SK-N-SH (cell line): ENCODE results near the gene PRLH.

Experiments used
- CHD2 ChIP-seq: fragments of 150-350 bp; IDR thresholded peaks from 2 replicates; pipeline ENCODE4 v1.6.1; 2018; ENCODE audit warnings: low read length; ENCODE audit not compliant: partially characterized antibody
- GATA2 ChIP-seq: sonication (generic); formaldehyde crosslinking; IDR thresholded peaks from 2 replicates; pipeline ENCODE4 v1.5.0; 2020; ENCODE audit warnings: mild to moderate bottlenecking, missing genetic modification reagents
- POLR2AphosphoS5 ChIP-seq: IDR thresholded peaks from 2 replicates; pipeline ENCODE4 v1.6.1; 2012; ENCODE audit warnings: low read depth, low read length
- RAD21 ChIP-seq: IDR thresholded peaks from 2 replicates; pipeline ENCODE4 v1.6.1; 2012; ENCODE audit warnings: mild to moderate bottlenecking, low read length
- REST ChIP-seq: IDR thresholded peaks from 2 replicates; pipeline ENCODE4 v1.6.1; 2012; ENCODE audit warnings: mild to moderate bottlenecking, low read depth, low read length, moderate library complexity
- SIN3A ChIP-seq: IDR thresholded peaks from 2 replicates; pipeline ENCODE4 v1.6.1; 2012; ENCODE audit warnings: low read depth, mild to moderate bottlenecking, low read length, moderate library complexity, borderline replicate concordance
- USF2 ChIP-seq: fragments of 150-350 bp; IDR thresholded peaks from 2 replicates; pipeline ENCODE4 v1.6.1; 2017; ENCODE audit warnings: antibody characterized with exemption, low read length, low read depth, borderline replicate concordance
- TF ChIP-seq, protein P1 (sequence below): fragments of 200-600 bp; sonication (generic); IDR thresholded peaks from 2 replicates; pipeline ENCODE4 v1.6.1; 2017; ENCODE audit warnings: antibody characterized with exemption, mild to moderate bottlenecking, moderate library complexity
- TF ChIP-seq, protein P2 (sequence below): IDR thresholded peaks from 2 replicates; pipeline ENCODE4; 2012
- TF ChIP-seq, protein P3 (sequence below): IDR thresholded peaks from 2 replicates; pipeline ENCODE4 v1.4.0; 2012; ENCODE audit warnings: low read depth, borderline replicate concordance
- TF ChIP-seq, protein P4 (sequence below): IDR thresholded peaks from 2 replicates; pipeline ENCODE4 v1.4.0; 2012; ENCODE audit warnings: low read depth

- TF ChIP-seq, protein P1, sequence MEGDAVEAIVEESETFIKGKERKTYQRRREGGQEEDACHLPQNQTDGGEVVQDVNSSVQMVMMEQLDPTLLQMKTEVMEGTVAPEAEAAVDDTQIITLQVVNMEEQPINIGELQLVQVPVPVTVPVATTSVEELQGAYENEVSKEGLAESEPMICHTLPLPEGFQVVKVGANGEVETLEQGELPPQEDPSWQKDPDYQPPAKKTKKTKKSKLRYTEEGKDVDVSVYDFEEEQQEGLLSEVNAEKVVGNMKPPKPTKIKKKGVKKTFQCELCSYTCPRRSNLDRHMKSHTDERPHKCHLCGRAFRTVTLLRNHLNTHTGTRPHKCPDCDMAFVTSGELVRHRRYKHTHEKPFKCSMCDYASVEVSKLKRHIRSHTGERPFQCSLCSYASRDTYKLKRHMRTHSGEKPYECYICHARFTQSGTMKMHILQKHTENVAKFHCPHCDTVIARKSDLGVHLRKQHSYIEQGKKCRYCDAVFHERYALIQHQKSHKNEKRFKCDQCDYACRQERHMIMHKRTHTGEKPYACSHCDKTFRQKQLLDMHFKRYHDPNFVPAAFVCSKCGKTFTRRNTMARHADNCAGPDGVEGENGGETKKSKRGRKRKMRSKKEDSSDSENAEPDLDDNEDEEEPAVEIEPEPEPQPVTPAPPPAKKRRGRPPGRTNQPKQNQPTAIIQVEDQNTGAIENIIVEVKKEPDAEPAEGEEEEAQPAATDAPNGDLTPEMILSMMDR: no peak
- TF ChIP-seq RAD21: no peak
- no peak for TF ChIP-seq GATA2 (CRISPR knock-in tag)
- TF ChIP-seq, protein P2, sequence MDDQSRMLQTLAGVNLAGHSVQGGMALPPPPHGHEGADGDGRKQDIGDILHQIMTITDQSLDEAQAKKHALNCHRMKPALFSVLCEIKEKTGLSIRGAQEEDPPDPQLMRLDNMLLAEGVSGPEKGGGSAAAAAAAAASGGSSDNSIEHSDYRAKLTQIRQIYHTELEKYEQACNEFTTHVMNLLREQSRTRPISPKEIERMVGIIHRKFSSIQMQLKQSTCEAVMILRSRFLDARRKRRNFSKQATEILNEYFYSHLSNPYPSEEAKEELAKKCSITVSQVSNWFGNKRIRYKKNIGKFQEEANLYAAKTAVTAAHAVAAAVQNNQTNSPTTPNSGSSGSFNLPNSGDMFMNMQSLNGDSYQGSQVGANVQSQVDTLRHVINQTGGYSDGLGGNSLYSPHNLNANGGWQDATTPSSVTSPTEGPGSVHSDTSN: no peak
- no peak for TF ChIP-seq POLR2AphosphoS5
- TF ChIP-seq, protein P3, sequence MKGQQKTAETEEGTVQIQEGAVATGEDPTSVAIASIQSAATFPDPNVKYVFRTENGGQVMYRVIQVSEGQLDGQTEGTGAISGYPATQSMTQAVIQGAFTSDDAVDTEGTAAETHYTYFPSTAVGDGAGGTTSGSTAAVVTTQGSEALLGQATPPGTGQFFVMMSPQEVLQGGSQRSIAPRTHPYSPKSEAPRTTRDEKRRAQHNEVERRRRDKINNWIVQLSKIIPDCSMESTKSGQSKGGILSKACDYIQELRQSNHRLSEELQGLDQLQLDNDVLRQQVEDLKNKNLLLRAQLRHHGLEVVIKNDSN: no peak
- no peak for TF ChIP-seq REST
- TF ChIP-seq USF2: no peak
- TF ChIP-seq CHD2: no peak
- no peak for TF ChIP-seq SIN3A
- TF ChIP-seq, protein P4, sequence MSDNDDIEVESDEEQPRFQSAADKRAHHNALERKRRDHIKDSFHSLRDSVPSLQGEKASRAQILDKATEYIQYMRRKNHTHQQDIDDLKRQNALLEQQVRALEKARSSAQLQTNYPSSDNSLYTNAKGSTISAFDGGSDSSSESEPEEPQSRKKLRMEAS: no peak
These were observed 49.2 kb upstream of the PRLH start for GRCh38 chr2:237517163-237517562.
